Measurements from ENCODE around the gene XRCC5. TPM values are rescaled to one million over a fixed set of nuclear protein-coding genes. Genes with fewer than 3 reads are reported as not detected.

The XRCC5 gene
- total RNA-seq, 1 experiment from 2014 or later = 290 TPM

DNA sequence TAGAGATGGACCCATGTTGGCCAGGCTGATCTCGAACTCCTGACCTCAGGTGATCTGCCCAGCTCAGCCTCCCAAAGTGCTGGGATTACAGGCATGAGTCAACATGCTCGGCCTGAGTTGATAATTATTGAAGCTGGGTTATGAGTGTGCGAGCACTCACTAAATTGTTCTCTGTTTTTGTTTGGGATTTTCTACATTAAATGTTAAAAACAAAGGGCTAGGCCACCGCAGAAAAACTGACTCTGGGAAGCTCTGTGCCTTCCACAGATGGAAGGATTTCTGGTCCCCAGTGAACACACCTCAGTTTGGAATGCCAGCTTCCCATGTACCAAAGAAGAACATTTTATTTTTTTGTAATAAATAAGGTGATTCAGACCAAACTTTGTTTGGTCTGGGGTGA is 83.0 kb downstream of the XRCC5 start:
- peaks cover 9% of the 10 kb centered on the region for H3F3A ChIP-seq (ENCODE audit: low read length, unreplicated experiment)
- POLR2A ChIA-PET (ENCODE audit: unreplicated experiment) = no interaction called here
- intact Hi-C loops (cut with micrococcal nuclease) = no loop called here
- no peak overlapping the region for H2AFZ ChIP-seq (ENCODE audit: low read length)
- H3K9me3 ChIP-seq (ENCODE audit: low read length) = no peaks in the 10 kb centered on the region
- H4K20me1 ChIP-seq (ENCODE audit: low read length) = peaks cover 6% of the 10 kb centered on the region; the same call in 1 of the 2 replicates
- no peak overlapping the region for H3K9ac ChIP-seq (ENCODE audit: low read length)
- BruUV-seq (replicated peaks) = no TSS peak
- peaks cover 35% of the 10 kb centered on the region for H3K79me2 ChIP-seq (ENCODE audit: low read length)
- DNase-seq = no peak
- H3K4me2 ChIP-seq (ENCODE audit: low read length) = no peak overlapping the region
- TF ChIP-seq, protein P1, sequence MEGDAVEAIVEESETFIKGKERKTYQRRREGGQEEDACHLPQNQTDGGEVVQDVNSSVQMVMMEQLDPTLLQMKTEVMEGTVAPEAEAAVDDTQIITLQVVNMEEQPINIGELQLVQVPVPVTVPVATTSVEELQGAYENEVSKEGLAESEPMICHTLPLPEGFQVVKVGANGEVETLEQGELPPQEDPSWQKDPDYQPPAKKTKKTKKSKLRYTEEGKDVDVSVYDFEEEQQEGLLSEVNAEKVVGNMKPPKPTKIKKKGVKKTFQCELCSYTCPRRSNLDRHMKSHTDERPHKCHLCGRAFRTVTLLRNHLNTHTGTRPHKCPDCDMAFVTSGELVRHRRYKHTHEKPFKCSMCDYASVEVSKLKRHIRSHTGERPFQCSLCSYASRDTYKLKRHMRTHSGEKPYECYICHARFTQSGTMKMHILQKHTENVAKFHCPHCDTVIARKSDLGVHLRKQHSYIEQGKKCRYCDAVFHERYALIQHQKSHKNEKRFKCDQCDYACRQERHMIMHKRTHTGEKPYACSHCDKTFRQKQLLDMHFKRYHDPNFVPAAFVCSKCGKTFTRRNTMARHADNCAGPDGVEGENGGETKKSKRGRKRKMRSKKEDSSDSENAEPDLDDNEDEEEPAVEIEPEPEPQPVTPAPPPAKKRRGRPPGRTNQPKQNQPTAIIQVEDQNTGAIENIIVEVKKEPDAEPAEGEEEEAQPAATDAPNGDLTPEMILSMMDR (conservative IDR thresholded peaks at IDR 0.05; ENCODE audit: low read depth, low read length) = no peak
- no peak for TF ChIP-seq EZH2phosphoT487 (IDR thresholded peaks at IDR 0.05; ENCODE audit: borderline replicate concordance, low read length)
- no peak for TF ChIP-seq EZH2 (IDR thresholded peaks at IDR 0.05; ENCODE audit: low read length, unreplicated experiment)
- H3K4me3 ChIP-seq (ENCODE audit: low read length) = no peak overlapping the region
- CTCF ChIA-PET = no interaction called here
- H3K9me2 ChIP-seq (replicated peaks; ENCODE audit: low read length) = no peaks in the 10 kb centered on the region
- H3K27ac ChIP-seq (ENCODE audit: low read length) = no peak overlapping the region
- H3K27me3 ChIP-seq (ENCODE audit: low read length) = no peaks in the 10 kb centered on the region
- ATAC-seq = no peak
- peaks cover 21% of the 10 kb centered on the region for H3K4me1 ChIP-seq (ENCODE audit: insufficient read depth, low read length)
- H3K36me3 ChIP-seq (ENCODE audit: low read depth, low read length) = peaks cover 63% of the 10 kb centered on the region

DNA sequence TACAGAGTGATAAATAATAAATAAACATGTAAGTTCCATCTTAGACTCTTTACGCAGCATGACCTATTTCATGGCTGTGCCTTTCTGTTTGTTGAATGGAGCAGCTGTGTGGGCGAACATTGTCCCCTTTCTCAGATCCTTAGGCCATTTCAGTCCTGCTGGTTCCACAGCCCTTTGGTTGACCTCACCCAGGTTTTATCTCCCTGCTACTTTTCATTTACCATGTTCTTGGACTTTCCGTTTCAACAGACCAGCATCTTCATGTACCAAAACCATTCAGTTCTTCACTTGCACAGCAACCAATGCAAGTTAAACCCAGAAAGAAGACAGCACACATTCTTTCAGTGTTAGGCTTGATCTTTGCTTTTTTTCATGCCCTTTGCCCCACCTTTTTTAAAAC is 83.8 kb downstream of the XRCC5 start:
- BruUV-seq (replicated peaks) = no TSS peak
- peaks cover 21% of the 10 kb centered on the region for H3K4me1 ChIP-seq (ENCODE audit: insufficient read depth, low read length)
- H3K79me2 ChIP-seq (ENCODE audit: low read length) = peaks cover 28% of the 10 kb centered on the region
- no peak overlapping the region for H3K27ac ChIP-seq (ENCODE audit: low read length)
- ATAC-seq (no peak), DNase-seq (no peak)
- H3K27me3 ChIP-seq (ENCODE audit: low read length) = no peaks in the 10 kb centered on the region
- peaks cover 9% of the 10 kb centered on the region for H3F3A ChIP-seq (ENCODE audit: low read length, unreplicated experiment)
- no peaks in the 10 kb centered on the region for H3K9me3 ChIP-seq (ENCODE audit: low read length)
- no peak overlapping the region for H3K4me3 ChIP-seq (ENCODE audit: low read length)
- no peak overlapping the region for H2AFZ ChIP-seq (ENCODE audit: low read length)
- H4K20me1 ChIP-seq (ENCODE audit: low read length) = peaks cover 6% of the 10 kb centered on the region; the same call in 1 of the 2 replicates
- no peak overlapping the region for H3K4me2 ChIP-seq (ENCODE audit: low read length)
- TF ChIP-seq EZH2phosphoT487 (IDR thresholded peaks at IDR 0.05; ENCODE audit: borderline replicate concordance, low read length) (no peak), EZH2 (IDR thresholded peaks at IDR 0.05; ENCODE audit: low read length, unreplicated experiment) (no peak)
- TF ChIP-seq, protein P1 (conservative IDR thresholded peaks at IDR 0.05; ENCODE audit: low read depth, low read length) = no peak
- ChIA-PET POLR2A (ENCODE audit: unreplicated experiment) (no interaction called here), CTCF (no interaction called here)
- intact Hi-C loops (cut with micrococcal nuclease) = no loop called here
- H3K9ac ChIP-seq (ENCODE audit: low read length) = no peak overlapping the region
- peaks cover 70% of the 10 kb centered on the region for H3K36me3 ChIP-seq (ENCODE audit: low read depth, low read length)
- H3K9me2 ChIP-seq (replicated peaks; ENCODE audit: low read length) = no peaks in the 10 kb centered on the region

DNA sequence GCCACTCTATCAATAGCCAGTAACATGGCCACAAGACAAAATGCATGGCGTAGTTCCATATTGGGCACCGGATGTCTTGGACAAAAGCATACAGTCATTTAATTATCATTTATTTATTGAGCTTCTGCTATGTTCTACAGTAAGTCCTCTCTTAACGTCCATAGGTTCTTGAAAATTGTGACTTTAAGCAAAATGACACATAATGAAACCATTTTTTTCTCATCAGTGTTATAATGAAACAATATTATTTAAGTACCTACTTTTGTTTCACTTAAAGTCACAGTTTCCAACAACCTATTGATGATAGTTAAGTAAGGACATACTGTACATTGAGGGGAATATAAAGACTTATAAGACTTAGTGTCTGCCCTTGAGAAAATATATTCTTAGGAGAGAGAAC is 84.9 kb downstream of the XRCC5 start:
- Histone ChIP-seq H3K9ac (ENCODE audit: low read length) (no peak overlapping the region), H3K4me1 (ENCODE audit: insufficient read depth, low read length) (peaks cover 16% of the 10 kb centered on the region), H3K27ac (ENCODE audit: low read length) (no peak overlapping the region), H2AFZ (ENCODE audit: low read length) (no peak overlapping the region), H3F3A (ENCODE audit: low read length, unreplicated experiment) (peaks cover 9% of the 10 kb centered on the region), H4K20me1 (ENCODE audit: low read length) (peaks cover 2% of the 10 kb centered on the region; the same call in 1 of the 2 replicates), H3K27me3 (ENCODE audit: low read length) (no peaks in the 10 kb centered on the region), H3K36me3 (ENCODE audit: low read depth, low read length) (peaks cover 75% of the 10 kb centered on the region), H3K4me3 (ENCODE audit: low read length) (no peak overlapping the region), H3K9me3 (ENCODE audit: low read length) (no peaks in the 10 kb centered on the region), H3K9me2 (replicated peaks; ENCODE audit: low read length) (no peaks in the 10 kb centered on the region), H3K79me2 (ENCODE audit: low read length) (peaks cover 18% of the 10 kb centered on the region; the same call in 1 of the 2 replicates), H3K4me2 (ENCODE audit: low read length) (no peak overlapping the region)
- no TSS peak for BruUV-seq (replicated peaks)
- intact Hi-C loops (cut with micrococcal nuclease) = no loop called here
- ATAC-seq = no peak
- ChIA-PET CTCF (no interaction called here), POLR2A (ENCODE audit: unreplicated experiment) (no interaction called here)
- no peak for DNase-seq
- TF ChIP-seq, protein P1 (conservative IDR thresholded peaks at IDR 0.05; ENCODE audit: low read depth, low read length) = no peak
- TF ChIP-seq EZH2 (IDR thresholded peaks at IDR 0.05; ENCODE audit: low read length, unreplicated experiment) (no peak), EZH2phosphoT487 (IDR thresholded peaks at IDR 0.05; ENCODE audit: borderline replicate concordance, low read length) (no peak)

Data from PC-3 (cell line).